Uterus (tissue), 4 donors: ENCODE measurements around the gene MT1F. TPM values are rescaled to one million over a fixed set of nuclear protein-coding genes. Genes with fewer than 3 reads are reported as not detected.

Experiments
- DNase-seq, 2 donors: peaks; one replicate each; pipeline ENCODE4 v3.0.0-alpha.2; 2019 to 2020
- H3K27ac ChIP-seq, 2 donors: fragments of 200-600 bp; sonication (generic); 1 replicate in 1 of 2; 2 replicates in 1 of 2; pipeline ENCODE4 v1.5.1; 2016 to 2018
- H3K27me3 ChIP-seq, 2 donors: fragments of 200-600 bp; sonication (generic); one replicate each; pipeline ENCODE4 v1.5.1; 2018 to 2019; ENCODE audit warnings: control low read depth in 1 of 2
- H3K36me3 ChIP-seq, 2 donors: fragments of 200-600 bp; sonication (generic); one replicate each; pipeline ENCODE4 v1.5.1; 2019; ENCODE audit warnings: control low read depth in 1 of 2
- H3K4me1 ChIP-seq, 2 donors: fragments of 200-600 bp; sonication (generic); one replicate each; pipeline ENCODE4 v1.5.1; 2018 to 2019; ENCODE audit warnings: control low read depth in 1 of 2
- H3K4me3 ChIP-seq, 2 donors: fragments of 200-600 bp; sonication (generic); 1 replicate in 1 of 2; 2 replicates in 1 of 2; pipeline ENCODE4 v1.5.1; 2018 to 2019; ENCODE audit warnings: mild to moderate bottlenecking in 1 of 2
- H3K9me3 ChIP-seq, 2 donors: fragments of 200-600 bp; sonication (generic); one replicate each; pipeline ENCODE4 v1.5.1; 2019; ENCODE audit warnings: control low read depth in 1 of 2
- POLR2A ChIP-seq, 2 donors: fragments of 450-650 bp; IDR thresholded peaks; one replicate each; pipeline ENCODE4 v1.6.1; 2016; ENCODE audit warnings: antibody characterized with exemption in 2 of 2, mild to moderate bottlenecking in 1 of 2, moderate library complexity in 1 of 2
- intact Hi-C: fragments of 100-400 bp; cut with DNase I; formaldehyde crosslinking; loops from one replicate; pipeline ENCODE4 v1.15.1; 2023; ENCODE audit warnings: low total_unique reads
- total RNA-seq, 4 donors: library from RNA; depleted of rRNA in 3 of 4; stranded (reverse); fragments of >200 nt in 3 of 4; gene quantifications; one replicate each; pipeline versions ENCODE4 v1.1.0 to v1.2.4, GENCODE V29; 2014 to 2023
- TF ChIP-seq, protein P1 (sequence below), 4 experiments: fragments of 200-600 bp in 2 of 4; fragments of 450-650 bp in 2 of 4; sonication (generic) in 2 of 4; IDR thresholded peaks; one replicate each; pipeline ENCODE4 v1.5.1; 2016 to 2019; ENCODE audit warnings: antibody characterized with exemption in 4 of 4, mild to moderate bottlenecking in 2 of 4, moderate library complexity in 1 of 4
- donor health status: DM: yes; HTN: yes; CAD: no.

Gene MT1F
- total RNA-seq, 4 donors from 2014 or later, result 2.1 TPM; not detected in 3

DNA sequence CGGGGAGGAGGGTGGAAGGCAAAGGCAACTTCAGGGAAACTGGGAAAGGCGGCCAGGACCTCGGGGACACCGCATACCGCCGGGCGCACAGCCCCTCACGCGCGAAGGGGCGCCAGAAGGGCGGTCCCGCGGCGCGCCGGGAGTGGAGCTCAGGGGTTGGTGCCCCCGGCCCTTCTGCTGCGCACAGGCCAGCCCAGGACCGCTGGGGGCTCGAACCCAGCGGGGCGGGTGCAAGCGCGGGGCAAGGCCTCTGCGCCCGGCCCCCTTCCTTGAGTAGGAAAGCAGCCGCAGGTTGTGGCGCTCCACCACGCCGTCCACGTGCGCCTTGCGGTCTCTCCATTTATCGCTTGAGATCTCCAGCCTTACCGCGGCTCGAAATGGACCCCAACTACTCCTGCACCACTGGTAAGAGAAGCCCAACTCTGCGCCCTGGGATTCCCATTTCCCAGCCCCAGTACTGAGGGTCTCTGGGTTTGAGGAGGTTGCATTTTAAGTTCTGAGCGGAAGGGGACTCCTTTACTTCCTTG is 22.3 kb upstream of the MT1F start:
- H3K4me3 ChIP-seq, result no peak overlapping the region
- intact Hi-C loops, result no loop called here
- TF ChIP-seq, protein P1, sequence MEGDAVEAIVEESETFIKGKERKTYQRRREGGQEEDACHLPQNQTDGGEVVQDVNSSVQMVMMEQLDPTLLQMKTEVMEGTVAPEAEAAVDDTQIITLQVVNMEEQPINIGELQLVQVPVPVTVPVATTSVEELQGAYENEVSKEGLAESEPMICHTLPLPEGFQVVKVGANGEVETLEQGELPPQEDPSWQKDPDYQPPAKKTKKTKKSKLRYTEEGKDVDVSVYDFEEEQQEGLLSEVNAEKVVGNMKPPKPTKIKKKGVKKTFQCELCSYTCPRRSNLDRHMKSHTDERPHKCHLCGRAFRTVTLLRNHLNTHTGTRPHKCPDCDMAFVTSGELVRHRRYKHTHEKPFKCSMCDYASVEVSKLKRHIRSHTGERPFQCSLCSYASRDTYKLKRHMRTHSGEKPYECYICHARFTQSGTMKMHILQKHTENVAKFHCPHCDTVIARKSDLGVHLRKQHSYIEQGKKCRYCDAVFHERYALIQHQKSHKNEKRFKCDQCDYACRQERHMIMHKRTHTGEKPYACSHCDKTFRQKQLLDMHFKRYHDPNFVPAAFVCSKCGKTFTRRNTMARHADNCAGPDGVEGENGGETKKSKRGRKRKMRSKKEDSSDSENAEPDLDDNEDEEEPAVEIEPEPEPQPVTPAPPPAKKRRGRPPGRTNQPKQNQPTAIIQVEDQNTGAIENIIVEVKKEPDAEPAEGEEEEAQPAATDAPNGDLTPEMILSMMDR (IDR thresholded peaks at IDR 0.05), result no peak
- no peak for TF ChIP-seq POLR2A (IDR thresholded peaks at IDR 0.05)
- H3K4me1 ChIP-seq, result peaks cover 0 to 5% of the 10 kb centered on the region in 2 donors
- peaks cover 0 to 12% of the 10 kb centered on the region in 2 donors for H3K27me3 ChIP-seq
- no peaks in the 10 kb centered on the region for H3K36me3 ChIP-seq
- H3K27ac ChIP-seq, result no peak overlapping the region
- no peaks in the 10 kb centered on the region for H3K9me3 ChIP-seq
- no peak for DNase-seq

DNA sequence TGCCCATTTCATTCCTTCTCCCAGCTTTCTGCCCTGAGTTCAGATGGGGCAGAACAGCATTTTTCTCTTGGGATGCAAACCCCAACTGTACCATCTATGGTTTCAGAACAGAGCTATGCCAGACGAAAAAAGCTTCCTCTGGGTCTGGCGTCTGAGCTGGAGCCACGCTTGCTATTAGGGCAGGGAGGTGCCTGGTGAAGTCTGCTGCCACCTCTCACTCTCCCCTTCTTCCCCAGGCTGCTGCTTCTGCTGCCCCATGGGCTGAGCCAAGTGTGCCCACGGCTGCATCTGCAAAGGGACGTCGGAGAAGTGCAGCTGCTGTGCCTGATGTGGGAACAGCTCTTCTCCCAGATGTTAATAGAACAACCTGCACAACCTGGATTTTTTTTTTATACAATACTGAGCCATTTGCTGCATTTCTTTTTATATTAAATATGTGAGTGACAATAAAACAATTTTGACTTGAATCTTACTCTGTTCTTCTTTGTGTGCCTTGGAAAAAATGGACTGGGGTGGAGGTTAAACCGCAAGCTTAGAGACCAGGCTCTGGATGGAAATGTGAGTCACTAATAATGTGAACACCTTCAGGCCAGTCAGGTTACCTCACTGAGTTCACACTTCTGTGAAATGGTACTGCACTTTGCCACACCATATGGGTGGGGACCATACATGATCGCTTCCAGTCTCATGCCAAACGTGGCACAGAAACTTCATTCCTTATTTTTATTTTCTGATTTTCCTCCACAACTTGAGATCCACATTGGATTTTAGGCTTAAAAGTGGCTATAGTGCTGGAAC is 20.9 kb upstream of the MT1F start:
- TF ChIP-seq, protein P1 (IDR thresholded peaks at IDR 0.05), result no peak
- no peak for TF ChIP-seq POLR2A (IDR thresholded peaks at IDR 0.05)
- Histone ChIP-seq H3K36me3 (no peaks in the 10 kb centered on the region), H3K4me1 (peaks cover 0 to 5% of the 10 kb centered on the region in 2 donors), H3K27ac (no peak overlapping the region), H3K27me3 (peaks cover 0 to 12% of the 10 kb centered on the region in 2 donors), H3K9me3 (no peaks in the 10 kb centered on the region), H3K4me3 (no peak overlapping the region)
- intact Hi-C loops, result no loop called here
- DNase-seq, result no peak

DNA sequence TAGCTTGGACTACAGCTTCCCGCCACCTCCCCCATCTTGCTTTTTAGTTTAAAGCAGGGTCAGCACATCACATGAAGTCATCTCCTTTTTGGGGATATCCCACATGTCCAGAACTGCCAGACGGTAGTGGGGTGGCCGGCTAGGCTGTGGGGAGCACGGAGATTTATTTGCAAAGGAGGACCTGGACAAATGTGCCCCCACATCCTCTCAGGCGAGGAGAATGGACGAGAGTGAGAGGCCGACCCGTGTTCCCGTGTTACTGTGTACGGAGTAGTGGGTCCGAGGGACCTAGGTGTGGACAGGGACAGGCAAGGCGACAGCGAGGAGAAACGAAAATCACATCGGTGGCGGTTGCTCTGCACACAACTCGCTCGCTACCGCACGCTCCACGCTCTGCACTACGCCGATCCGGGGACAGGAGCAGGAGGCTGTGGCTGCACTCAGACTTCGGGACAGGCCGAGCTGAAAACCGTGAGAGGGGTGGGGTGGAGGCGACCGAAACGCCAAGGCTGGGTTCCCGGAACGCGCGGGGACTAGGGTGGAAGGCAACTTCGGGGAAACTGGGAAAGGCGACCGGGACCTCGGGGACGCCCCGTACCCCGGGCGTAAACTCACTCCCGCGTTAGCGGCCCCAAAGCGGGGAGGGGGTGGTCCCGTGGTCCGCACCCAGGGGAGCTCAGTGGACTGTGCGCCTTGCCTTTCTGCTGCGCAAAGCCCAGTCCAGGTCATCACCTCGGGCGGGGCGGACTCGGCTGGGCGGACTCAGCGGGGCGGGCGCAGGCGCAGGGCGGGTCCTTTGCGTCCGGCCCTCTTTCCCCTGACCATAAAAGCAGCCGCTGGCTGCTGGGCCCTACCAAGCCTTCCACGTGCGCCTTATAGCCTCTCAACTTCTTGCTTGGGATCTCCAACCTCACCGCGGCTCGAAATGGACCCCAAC is 19.7 kb upstream of the MT1F start, which contains the start of gene MT1A:
MT1A (plus strand) TSS at position 853 of the 937 bp plus-strand sequence; CDS start at position 926, 73 bp downstream.
- Histone ChIP-seq H3K27me3 (peaks cover 0 to 12% of the 10 kb centered on the region in 2 donors), H3K36me3 (no peaks in the 10 kb centered on the region), H3K27ac (no peak within 1 kb of the TSS), H3K4me3 (peak within 1 kb of the TSS; percentile 22 to 32), H3K4me1 (peaks cover 0 to 5% of the 10 kb centered on the region in 2 donors), H3K9me3 (no peaks in the 10 kb centered on the region)
- intact Hi-C loops, result no loop called here
- TF ChIP-seq, protein P1 (IDR thresholded peaks at IDR 0.05), result no peak
- TF ChIP-seq POLR2A (IDR thresholded peaks at IDR 0.05), result peak; percentile 39 to 56
- DNase-seq, result peak; percentile 69 to 72

DNA sequence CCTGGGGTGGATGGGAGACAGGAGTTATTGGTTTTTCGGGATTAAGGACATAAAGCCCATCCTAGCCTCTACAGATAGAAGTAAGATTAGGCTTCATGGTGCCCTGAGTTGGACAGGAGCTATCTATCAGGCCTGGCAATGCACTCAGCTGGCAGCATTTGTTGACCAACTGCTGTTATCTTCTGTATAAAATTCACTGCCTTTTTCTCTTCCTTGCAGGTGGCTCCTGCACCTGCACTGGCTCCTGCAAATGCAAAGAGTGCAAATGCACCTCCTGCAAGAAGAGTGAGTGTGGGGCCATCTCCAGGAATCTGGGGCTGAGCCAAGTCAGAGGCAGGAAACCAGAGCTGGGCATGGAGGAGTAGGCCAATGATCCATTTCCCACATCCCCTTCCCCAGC is 18.7 kb upstream of the MT1F start:
- peaks cover 0 to 5% of the 10 kb centered on the region in 2 donors for H3K4me1 ChIP-seq
- no peaks in the 10 kb centered on the region for H3K36me3 ChIP-seq
- intact Hi-C loops, result no loop called here
- DNase-seq, result no peak
- H3K4me3 ChIP-seq, result no peak overlapping the region
- H3K27me3 ChIP-seq, result peaks cover 0 to 12% of the 10 kb centered on the region in 2 donors
- TF ChIP-seq POLR2A (IDR thresholded peaks at IDR 0.05), result no peak
- TF ChIP-seq, protein P1 (IDR thresholded peaks at IDR 0.05), result no peak
- no peak overlapping the region for H3K27ac ChIP-seq
- no peaks in the 10 kb centered on the region for H3K9me3 ChIP-seq
